ENCODE results near the gene TAS2R9. TPM values are rescaled to one million over a fixed set of nuclear protein-coding genes. Genes with fewer than 3 reads are reported as not detected.

The TAS2R9 gene
- total and polyA plus RNA-seq, 2 of the 8 experiments (the other 6 are each of a cell fraction or from before 2014, with no cell fraction given), result not detected

GRCh38 chr12:10849425-10849878 lies 39.5 kb upstream of the TAS2R9 start, which contains the start of gene PRR4 (continued):
- TF ChIP-seq CTCF (IDR thresholded peaks at IDR 0.05; ENCODE audit: control extremely low read depth in 1 of 3, insufficient read depth in 1 of 3, low read depth in 1 of 3, low read length in 3 of 3) (no peak), CEBPB (IDR thresholded peaks at IDR 0.05; ENCODE audit: low read depth, low read length) (no peak), JUN (IDR thresholded peaks at IDR 0.05; ENCODE audit: low read depth, low read length) (no peak), HDAC6 (IDR thresholded peaks at IDR 0.05; ENCODE audit: low read depth, low read length) (no peak), ATF2 (IDR thresholded peaks at IDR 0.05; ENCODE audit: low read length) (no peak), SIX5 (IDR thresholded peaks at IDR 0.05; ENCODE audit: low read depth, low read length) (no peak)
